GM18507 (cell line): ENCODE measurements around the gene FHOD3.
A peak's percentile ranks its signal among the peaks of the same experiment; 100 is the strongest.
"Not testable (repeated sequence)": the region's sequence is repeated elsewhere in the genome, so short reads cannot be mapped to it uniquely, and the experiment has no call there.

ENCODE experiments used
- DNase-seq: peaks from one replicate; pipeline ENCODE4 v3.0.0; 2011; ENCODE audit warnings: low read depth; ENCODE audit not compliant: insufficient read length; ENCODE audit errors: extremely low spot score
- FAIRE-seq: peaks from 2 replicates; lab custom pipeline; 2011; peaks lifted over from hg19 to GRCh38; lab: Jason Lieb, UNC

FHOD3 gene

GRCh38 chr18:36527740-36528455 lies 230.4 kb downstream of the FHOD3 start:
- FAIRE-seq (no peak), DNase-seq (no peak)

- FAIRE-seq (no peak), DNase-seq (no peak)
These were observed 232.2 kb downstream of the FHOD3 start for GRCh38 chr18:36529747-36530146.

- peak; percentile 31 for FAIRE-seq
- DNase-seq = no peak
These were observed 233.3 kb downstream of the FHOD3 start for GRCh38 chr18:36530676-36531405.

GRCh38 chr18:36531636-36532035 lies 234.1 kb downstream of the FHOD3 start:
- DNase-seq (no peak), FAIRE-seq (no peak)

- FAIRE-seq (no peak), DNase-seq (no peak)
These were observed 234.9 kb downstream of the FHOD3 start for GRCh38 chr18:36532394-36532793.

GRCh38 chr18:36532815-36533214 lies 235.3 kb downstream of the FHOD3 start:
- DNase-seq (no peak), FAIRE-seq (no peak)

GRCh38 chr18:36533446-36534153 lies 236.1 kb downstream of the FHOD3 start:
- DNase-seq = no peak
- no peak for FAIRE-seq

GRCh38 chr18:36534154-36534688 lies 236.7 kb downstream of the FHOD3 start:
- DNase-seq (no peak), FAIRE-seq (no peak)

- FAIRE-seq = no peak
- DNase-seq = no peak
These were observed 237.9 kb downstream of the FHOD3 start for GRCh38 chr18:36535202-36535935.

GRCh38 chr18:36536426-36536825 lies 238.9 kb downstream of the FHOD3 start:
- DNase-seq = no peak
- no peak for FAIRE-seq

GRCh38 chr18:36537289-36537688 lies 239.8 kb downstream of the FHOD3 start:
- DNase-seq = no peak
- no peak for FAIRE-seq

GRCh38 chr18:36539674-36540231 lies 242.2 kb downstream of the FHOD3 start:
- FAIRE-seq (no peak), DNase-seq (no peak)

- DNase-seq (no peak), FAIRE-seq (no peak)
These were observed 245.5 kb downstream of the FHOD3 start for GRCh38 chr18:36543030-36543429.

- FAIRE-seq = no peak
These were observed 246.6 kb downstream of the FHOD3 start for GRCh38 chr18:36543991-36544725.

GRCh38 chr18:36545821-36546427 lies 248.4 kb downstream of the FHOD3 start:
- no peak for DNase-seq
- FAIRE-seq = no peak

More at GRCh38 chr18:36543991-36544725, 246.6 kb downstream of the FHOD3 start:
- no peak for DNase-seq

- DNase-seq (no peak), FAIRE-seq (no peak)
These were observed 249.4 kb downstream of the FHOD3 start for GRCh38 chr18:36546876-36547275.

- no peak for FAIRE-seq
These were observed 250.0 kb downstream of the FHOD3 start for GRCh38 chr18:36547544-36547943.

GRCh38 chr18:36551274-36551673 lies 253.8 kb downstream of the FHOD3 start:
- FAIRE-seq, DNase-seq: not testable (repeated sequence)

More at GRCh38 chr18:36547544-36547943, 250.0 kb downstream of the FHOD3 start:
- no peak for DNase-seq
